Activated T-helper 17 cell treated with anti-CD3 and anti-CD28 coated beads, Interleukin-2, amount 50 U/mL, for 72 hours (primary cell): Measurements from ENCODE around the gene CZIB. TPM values are rescaled to one million over a fixed set of nuclear protein-coding genes. Genes with fewer than 3 reads are reported as not detected.

Experiments used
- ATAC-seq: fragments of 150-1000 bp; cut with Tn5 transposase; replicated peaks from 2 replicates; pipeline ENCODE4 v1.10.0; 2021; ENCODE audit warnings: mild to moderate bottlenecking, moderate library complexity
- H3K27ac Mint-ChIP-seq: one replicate; pipeline ENCODE4 v1.8.0; 2022; ENCODE audit warnings: mixed read lengths
- H3K27me3 Mint-ChIP-seq: one replicate; pipeline ENCODE4 v1.8.0; 2022; ENCODE audit warnings: mixed read lengths
- H3K36me3 Mint-ChIP-seq: one replicate; pipeline ENCODE4 v1.8.0; 2022; ENCODE audit warnings: low read depth, mild to moderate bottlenecking, mixed read lengths
- H3K4me1 Mint-ChIP-seq: one replicate; pipeline ENCODE4 v1.8.0; 2022; ENCODE audit warnings: mixed read lengths
- H3K4me3 Mint-ChIP-seq: one replicate; pipeline ENCODE4 v1.8.0; 2022; ENCODE audit warnings: mild to moderate bottlenecking, mixed read lengths
- H3K9me3 Mint-ChIP-seq: one replicate; pipeline ENCODE4 v1.8.0; 2022; ENCODE audit warnings: mixed read lengths
- total RNA-seq, 2 donors: library from RNA; stranded (reverse); gene quantifications; one replicate each; pipeline ENCODE4 v1.2.3, GENCODE V29; 2022

Gene CZIB
- total RNA-seq: 10 to 100 TPM; 43.0 to 48.8 TPM

DNA sequence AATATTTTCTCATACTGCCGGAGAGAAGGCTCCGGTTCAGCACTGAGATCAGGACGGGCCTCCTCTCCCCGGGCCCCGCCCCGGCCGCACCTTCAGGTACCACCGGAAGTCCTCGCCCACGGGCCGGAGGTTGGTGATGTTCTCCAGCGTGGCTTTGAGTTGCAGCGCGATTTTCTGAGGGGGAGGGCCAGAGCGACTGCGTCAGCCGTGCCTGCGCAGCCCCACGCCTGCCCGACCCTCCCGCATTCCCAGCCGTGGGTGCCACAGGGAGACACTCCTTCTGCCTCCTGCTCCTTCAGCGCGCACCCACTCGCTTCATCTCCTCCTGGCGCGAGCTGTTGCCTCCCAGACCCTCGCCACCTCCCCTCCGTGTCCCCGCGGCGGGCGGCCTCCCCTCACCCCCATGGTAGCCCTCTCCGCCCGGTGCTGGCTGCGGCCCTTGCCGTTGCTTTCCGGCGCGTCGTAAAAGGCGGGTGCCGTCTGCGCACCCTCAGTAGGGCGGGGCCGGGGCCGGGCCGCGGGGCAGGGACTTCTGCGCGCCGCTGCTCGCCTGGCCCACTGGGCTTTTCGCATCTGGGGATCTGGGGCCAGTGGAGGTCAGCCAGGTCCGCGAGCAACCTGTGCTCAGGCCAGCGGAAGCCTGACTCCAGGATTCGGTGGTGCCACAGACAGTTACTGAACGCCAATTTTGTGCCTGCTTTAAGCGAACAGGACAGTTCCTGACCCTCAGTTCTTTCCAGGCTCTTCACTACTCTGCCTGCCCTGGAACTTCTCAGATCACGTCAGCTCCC is at the start of gene CZIB:
Gene CZIB (minus strand): TSS at position 464 of the 791 bp plus-strand sequence. CDS start 59 bp downstream, at position 405.
- Mint-ChIP-seq H3K27ac (peak within 1 kb of the TSS; percentile 94), H3K9me3 (no peaks in the 10 kb centered on the region), H3K4me3 (peak within 1 kb of the TSS; percentile 88), H3K36me3 (peaks cover 35% of the 10 kb centered on the region), H3K27me3 (no peaks in the 10 kb centered on the region), H3K4me1 (peaks cover 17% of the 10 kb centered on the region)
- peak; percentile 94 for ATAC-seq

GRCh38 chr1:53270107-53270506 is 49.7 kb upstream of the CZIB start:
- no peaks in the 10 kb centered on the region for H3K27me3 Mint-ChIP-seq
- peak; percentile 37 for ATAC-seq
- H3K36me3 Mint-ChIP-seq: peaks cover 81% of the 10 kb centered on the region
- no peak overlapping the region for H3K27ac Mint-ChIP-seq
- no peaks in the 10 kb centered on the region for H3K9me3 Mint-ChIP-seq
- no peak overlapping the region for H3K4me3 Mint-ChIP-seq
- H3K4me1 Mint-ChIP-seq: no peaks in the 10 kb centered on the region

GRCh38 chr1:53267761-53268160 is 47.3 kb upstream of the CZIB start:
- no peak for ATAC-seq
- Mint-ChIP-seq H3K36me3 (peaks cover 85% of the 10 kb centered on the region), H3K4me3 (no peak overlapping the region), H3K27me3 (no peaks in the 10 kb centered on the region), H3K27ac (no peak overlapping the region), H3K4me1 (no peaks in the 10 kb centered on the region), H3K9me3 (no peaks in the 10 kb centered on the region)

DNA sequence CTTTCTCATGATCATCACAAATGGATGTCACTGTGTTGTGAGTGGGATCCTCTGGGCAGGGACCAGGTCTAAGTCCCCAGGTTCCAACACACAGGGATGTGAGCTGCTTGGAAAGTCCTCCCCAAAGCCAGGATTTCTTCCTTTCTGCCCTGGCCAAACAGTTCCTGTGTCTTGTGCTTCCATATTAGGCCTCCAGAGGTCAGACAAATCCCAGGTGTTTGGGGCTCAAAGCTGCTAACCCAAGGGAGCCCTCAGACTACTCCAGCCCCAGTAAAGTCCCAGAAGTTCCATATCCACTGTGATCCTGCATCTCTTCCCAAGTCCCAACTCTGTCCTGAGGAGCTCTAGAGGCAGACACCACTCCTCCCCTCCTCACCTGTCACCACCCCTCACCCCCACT is 45.6 kb upstream of the CZIB start:
- no peaks in the 10 kb centered on the region for H3K9me3 Mint-ChIP-seq

DNA sequence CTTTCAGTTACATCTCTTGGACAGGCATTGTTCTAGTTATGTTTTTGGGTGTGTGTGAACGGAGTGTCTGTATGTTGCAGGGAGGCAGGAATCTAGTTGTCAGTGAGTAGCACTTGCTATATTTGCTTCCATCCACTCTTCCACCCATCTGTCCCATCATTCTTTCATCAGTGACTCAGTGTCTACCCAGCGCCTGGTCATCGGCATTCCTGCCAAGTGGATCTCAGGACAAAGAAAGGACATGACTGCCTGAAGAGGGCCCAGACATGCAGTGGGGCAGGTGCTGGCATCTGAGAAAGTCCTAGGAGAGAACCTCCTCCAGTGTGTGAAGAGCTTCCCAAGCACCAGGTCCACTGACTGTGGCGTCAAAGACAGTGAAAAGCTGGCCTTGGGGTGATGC is 45.1 kb upstream of the CZIB start:
- no peak for ATAC-seq
- no peak overlapping the region for H3K27ac Mint-ChIP-seq
- H3K9me3 Mint-ChIP-seq: no peaks in the 10 kb centered on the region
- H3K36me3 Mint-ChIP-seq: peaks cover 94% of the 10 kb centered on the region
- H3K4me1 Mint-ChIP-seq: no peaks in the 10 kb centered on the region
- H3K27me3 Mint-ChIP-seq: no peaks in the 10 kb centered on the region
- no peak overlapping the region for H3K4me3 Mint-ChIP-seq

More for the DNA sequence above, 45.6 kb upstream of the CZIB start:
- no peak overlapping the region for H3K27ac Mint-ChIP-seq
- ATAC-seq: no peak
- peaks cover 90% of the 10 kb centered on the region for H3K36me3 Mint-ChIP-seq
- H3K4me3 Mint-ChIP-seq: no peak overlapping the region
- no peaks in the 10 kb centered on the region for H3K27me3 Mint-ChIP-seq
- no peaks in the 10 kb centered on the region for H3K4me1 Mint-ChIP-seq

DNA sequence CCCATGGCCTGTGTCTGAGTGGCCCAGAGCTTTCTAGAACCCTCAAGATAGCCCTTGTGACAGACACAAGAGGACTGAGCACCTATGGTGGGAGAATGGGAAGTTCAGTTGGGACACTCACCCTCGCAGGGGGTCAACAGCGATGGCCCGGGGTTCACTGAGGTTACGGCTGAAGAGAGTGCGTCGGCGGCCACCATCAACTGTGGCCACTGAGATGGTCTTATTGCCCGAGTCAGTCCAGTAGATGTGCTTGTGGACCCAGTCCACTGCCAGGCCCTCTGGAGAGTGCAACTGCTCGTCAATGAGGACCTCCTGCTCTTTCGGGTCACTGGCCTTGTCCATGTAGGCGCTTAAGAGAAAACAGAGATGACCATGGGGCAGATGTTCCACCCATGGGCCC is 43.6 kb upstream of the CZIB start:
- ATAC-seq: no peak
- Mint-ChIP-seq H3K36me3 (peaks cover 99% of the 10 kb centered on the region), H3K4me1 (no peaks in the 10 kb centered on the region), H3K27ac (no peak overlapping the region), H3K27me3 (no peaks in the 10 kb centered on the region), H3K4me3 (no peak overlapping the region), H3K9me3 (no peaks in the 10 kb centered on the region)

GRCh38 chr1:53262000-53262399 is 41.6 kb upstream of the CZIB start:
- Mint-ChIP-seq H3K27me3 (no peaks in the 10 kb centered on the region), H3K36me3 (peaks cover 100% of the 10 kb centered on the region), H3K9me3 (no peaks in the 10 kb centered on the region)

DNA sequence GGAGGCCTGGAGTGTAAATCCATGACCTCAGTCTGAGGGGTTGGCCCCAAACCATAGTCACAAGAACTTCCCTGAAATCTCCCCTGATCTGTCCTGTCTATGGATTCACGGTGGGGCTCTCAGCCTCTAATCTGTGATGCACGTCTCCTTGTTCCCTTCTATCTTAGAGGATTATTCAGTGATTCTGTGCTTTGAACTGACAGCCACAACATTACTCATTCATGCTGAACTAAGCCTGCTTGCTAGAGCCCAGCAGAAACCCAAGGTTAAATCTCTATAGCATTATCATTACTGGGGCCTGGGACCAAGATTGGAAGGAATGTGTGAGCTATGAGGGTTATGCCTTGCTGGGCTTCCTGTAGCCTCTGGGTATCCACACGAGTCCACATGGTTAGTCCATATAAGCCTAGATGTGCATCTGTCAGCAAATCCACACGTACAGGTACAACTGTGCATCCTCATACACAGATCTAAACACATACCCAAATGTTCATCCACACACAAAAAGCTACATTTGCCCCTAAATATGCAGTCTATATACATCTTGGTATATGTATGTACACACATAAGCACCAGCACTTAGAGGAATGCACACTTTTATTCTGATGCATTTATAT is 40.3 kb upstream of the CZIB start:
- no peaks in the 10 kb centered on the region for H3K9me3 Mint-ChIP-seq
- H3K4me1 Mint-ChIP-seq: no peaks in the 10 kb centered on the region
- H3K4me3 Mint-ChIP-seq: no peak overlapping the region
- H3K27ac Mint-ChIP-seq: no peak overlapping the region
- ATAC-seq: no peak
- H3K36me3 Mint-ChIP-seq: peaks cover 99% of the 10 kb centered on the region
- H3K27me3 Mint-ChIP-seq: no peaks in the 10 kb centered on the region

More at GRCh38 chr1:53262000-53262399, 41.6 kb upstream of the CZIB start:
- Mint-ChIP-seq H3K27ac (no peak overlapping the region), H3K4me1 (no peaks in the 10 kb centered on the region), H3K4me3 (no peak overlapping the region)
- ATAC-seq: no peak

DNA sequence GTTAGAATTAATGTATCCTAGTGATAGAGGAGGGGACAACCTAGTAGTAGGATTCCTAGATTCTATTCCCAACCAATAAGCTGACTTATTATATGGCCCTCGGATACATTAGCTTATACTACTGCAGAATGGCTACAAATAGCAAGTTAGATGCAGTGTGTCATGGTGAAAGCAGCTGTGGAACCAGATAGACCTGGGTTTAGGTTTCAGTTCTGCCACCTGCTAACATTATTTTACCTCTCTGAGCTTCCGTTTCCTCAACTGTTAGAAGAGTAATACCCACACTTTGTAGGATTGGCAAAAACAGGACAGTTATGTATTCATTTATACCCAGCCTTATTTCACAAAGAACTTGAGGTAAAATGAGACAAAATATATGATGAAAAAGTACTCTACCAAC is 39.5 kb upstream of the CZIB start:
- no peak for ATAC-seq
- H3K36me3 Mint-ChIP-seq: peaks cover 97% of the 10 kb centered on the region
- H3K4me1 Mint-ChIP-seq: no peaks in the 10 kb centered on the region
- no peaks in the 10 kb centered on the region for H3K27me3 Mint-ChIP-seq
- no peaks in the 10 kb centered on the region for H3K9me3 Mint-ChIP-seq
- H3K27ac Mint-ChIP-seq: no peak overlapping the region
- no peak overlapping the region for H3K4me3 Mint-ChIP-seq

DNA sequence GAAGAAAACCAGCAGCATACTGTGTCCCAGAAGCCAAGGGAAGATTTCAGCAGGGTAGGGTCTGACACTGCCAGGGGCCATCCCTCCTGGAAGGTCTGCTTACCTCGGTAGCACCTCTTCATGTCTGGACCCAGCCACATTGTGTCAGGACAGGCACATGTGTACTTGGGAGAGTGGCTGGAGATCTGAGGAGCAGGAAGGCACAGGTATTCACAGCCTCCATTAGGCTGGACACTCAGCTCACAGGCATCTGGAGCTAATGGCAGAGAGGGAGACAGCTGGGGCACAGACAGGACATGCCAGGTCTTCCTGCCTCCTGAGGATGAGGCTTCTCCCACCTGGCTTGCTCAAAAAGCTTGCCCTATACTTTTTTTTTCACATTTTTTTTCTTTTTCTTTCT is 37.8 kb upstream of the CZIB start:
- H3K27me3 Mint-ChIP-seq: no peaks in the 10 kb centered on the region
- no peak overlapping the region for H3K4me3 Mint-ChIP-seq
- ATAC-seq: no peak
- H3K4me1 Mint-ChIP-seq: no peaks in the 10 kb centered on the region
- no peak overlapping the region for H3K27ac Mint-ChIP-seq
- H3K36me3 Mint-ChIP-seq: peaks cover 97% of the 10 kb centered on the region
- no peaks in the 10 kb centered on the region for H3K9me3 Mint-ChIP-seq

DNA sequence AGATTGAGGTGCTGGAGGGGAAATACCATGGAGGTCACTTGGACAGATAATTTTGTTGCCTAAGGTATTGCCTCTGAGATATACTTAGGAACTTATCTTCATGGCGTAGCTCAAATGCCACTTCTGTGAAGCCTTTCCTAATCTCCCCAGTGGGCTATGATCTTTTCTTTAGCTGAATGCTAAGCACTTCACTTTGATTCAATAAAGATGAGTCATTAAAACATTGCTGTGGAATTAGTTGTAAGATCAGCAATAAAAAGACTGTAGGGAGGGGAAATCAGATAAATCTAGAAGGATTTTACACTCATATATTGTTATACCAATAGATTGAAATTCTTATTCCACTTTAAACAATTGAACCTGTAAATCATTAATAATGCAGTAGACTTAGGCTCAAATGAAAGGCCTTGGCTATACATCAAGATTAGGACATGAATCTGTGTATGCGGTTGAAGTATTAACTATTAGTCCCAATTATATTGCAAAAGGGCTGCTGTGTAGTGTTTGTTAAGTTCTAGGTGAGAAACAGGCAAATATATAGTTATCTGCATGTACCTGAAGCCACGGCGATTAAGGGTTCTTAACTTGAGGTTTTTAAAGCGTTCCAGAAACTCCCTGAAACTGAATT is 37.1 kb upstream of the CZIB start:
- H3K27me3 Mint-ChIP-seq: no peaks in the 10 kb centered on the region
- H3K4me1 Mint-ChIP-seq: no peaks in the 10 kb centered on the region
- H3K9me3 Mint-ChIP-seq: no peaks in the 10 kb centered on the region
- no peak overlapping the region for H3K27ac Mint-ChIP-seq
- H3K4me3 Mint-ChIP-seq: no peak overlapping the region
- peaks cover 97% of the 10 kb centered on the region for H3K36me3 Mint-ChIP-seq
- ATAC-seq: no peak

DNA sequence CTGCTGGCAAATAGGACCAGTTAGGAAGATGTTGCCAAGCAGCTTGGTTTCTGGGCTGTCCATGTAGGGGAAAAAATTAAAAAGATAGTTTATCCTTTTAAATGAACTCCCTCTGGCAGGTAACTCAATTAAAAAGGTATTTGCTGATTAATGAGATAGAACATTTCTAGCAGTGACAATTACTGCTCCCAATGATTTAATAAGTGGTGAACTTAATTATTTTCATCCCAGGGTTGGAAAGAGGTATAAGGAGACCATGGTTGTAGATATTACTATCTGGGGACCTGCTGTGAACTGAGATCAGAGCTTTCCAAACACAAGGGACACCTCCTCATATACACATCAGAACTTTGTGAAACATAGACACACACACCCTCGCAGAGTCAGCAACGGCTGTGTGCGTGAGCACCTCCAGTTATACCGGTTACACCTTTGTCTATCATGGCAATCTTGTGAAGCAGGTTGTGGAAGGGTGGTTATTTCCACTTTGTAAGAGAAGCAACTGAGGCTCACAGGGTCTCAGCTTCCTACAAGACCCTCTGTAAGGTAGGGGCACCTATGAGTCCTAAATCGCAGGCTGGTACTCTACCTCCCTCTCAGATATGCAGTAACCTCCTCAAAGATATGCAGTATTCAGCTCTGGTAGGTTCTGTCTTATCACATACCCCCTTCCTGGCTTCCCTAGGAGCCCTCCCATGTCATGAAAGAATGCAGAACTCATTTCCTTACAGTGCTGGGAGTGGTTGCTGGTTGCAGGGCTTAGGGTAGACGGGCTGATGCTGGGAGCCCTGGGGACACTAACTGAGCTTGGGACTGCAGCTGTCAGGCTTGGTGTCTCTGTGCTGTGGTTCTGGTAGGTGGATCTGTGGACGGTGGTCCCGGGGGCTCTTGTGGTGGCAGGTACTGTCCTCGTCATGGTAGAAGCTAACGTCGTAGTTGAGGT is 36.3 kb upstream of the CZIB start:
- H3K4me1 Mint-ChIP-seq: no peaks in the 10 kb centered on the region
- H3K36me3 Mint-ChIP-seq: peaks cover 97% of the 10 kb centered on the region
- H3K27ac Mint-ChIP-seq: no peak overlapping the region
- H3K4me3 Mint-ChIP-seq: no peak overlapping the region
- no peak for ATAC-seq
- no peaks in the 10 kb centered on the region for H3K27me3 Mint-ChIP-seq
- no peaks in the 10 kb centered on the region for H3K9me3 Mint-ChIP-seq

DNA sequence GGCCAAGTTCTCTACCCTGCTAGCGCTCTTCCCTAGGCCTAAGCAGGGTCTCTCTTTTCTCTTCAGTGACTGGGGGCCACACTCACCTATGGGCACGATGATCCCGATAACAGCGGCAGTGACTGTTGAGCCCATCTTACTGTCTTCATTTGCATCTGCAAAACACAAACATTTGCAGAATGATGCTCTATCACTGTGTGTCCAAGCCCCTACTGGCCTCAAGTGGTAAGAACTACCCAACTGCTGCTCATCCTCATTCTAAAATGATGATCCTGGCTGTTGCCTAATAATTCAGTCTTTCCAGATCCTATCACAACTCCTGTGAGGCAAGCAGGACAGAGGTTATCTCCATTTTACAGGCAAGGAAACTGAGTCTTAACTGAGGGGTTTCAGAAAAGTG is 34.6 kb upstream of the CZIB start:
- Mint-ChIP-seq H3K4me1 (no peaks in the 10 kb centered on the region), H3K27me3 (no peaks in the 10 kb centered on the region), H3K4me3 (no peak overlapping the region), H3K36me3 (peaks cover 97% of the 10 kb centered on the region), H3K9me3 (no peaks in the 10 kb centered on the region), H3K27ac (no peak overlapping the region)
- no peak for ATAC-seq

DNA sequence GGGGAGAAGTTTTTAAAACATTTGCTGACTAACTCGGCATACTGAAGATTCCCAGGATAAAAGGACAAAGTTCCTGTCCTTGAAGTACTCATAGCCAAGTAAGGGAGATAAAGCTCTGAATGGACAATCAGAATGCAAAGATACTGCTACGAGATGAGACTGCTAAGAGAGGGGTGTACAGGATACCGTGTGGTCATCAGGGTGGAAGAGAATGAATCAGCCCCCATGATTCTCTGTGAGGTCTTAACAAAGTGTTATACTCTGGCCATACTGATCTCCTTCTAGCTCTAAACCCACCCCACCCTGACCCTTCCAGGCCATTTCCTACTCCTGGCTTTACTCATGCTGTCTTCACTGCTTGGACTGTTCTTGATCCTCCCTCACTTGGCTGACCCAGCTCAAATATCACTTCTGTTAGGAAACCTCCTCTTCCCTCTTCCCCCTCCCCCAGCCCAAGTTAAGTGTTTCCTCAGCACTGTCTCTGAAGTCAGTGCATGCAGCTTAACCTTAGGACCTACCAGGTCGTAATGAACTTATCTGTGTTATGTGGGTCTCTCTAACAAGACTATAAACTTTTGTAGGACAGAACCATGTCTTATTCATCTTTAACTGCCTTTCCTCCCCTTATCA is 33.7 kb upstream of the CZIB start:
- Mint-ChIP-seq H3K27me3 (no peaks in the 10 kb centered on the region), H3K4me1 (peaks cover under 1% of the 10 kb centered on the region), H3K9me3 (no peaks in the 10 kb centered on the region), H3K4me3 (no peak overlapping the region), H3K36me3 (peaks cover 97% of the 10 kb centered on the region), H3K27ac (no peak overlapping the region)
- no peak for ATAC-seq
